H1 (cell line): ENCODE data around the gene SMTN. TPM values are rescaled to one million over a fixed set of nuclear protein-coding genes. Genes with fewer than 3 reads are reported as not detected.

Experiments used
- CTCF ChIA-PET: fragments of 300-600 bp; sonication (Branson Sonifier 250); formaldehyde crosslinking; loops from one replicate; lab custom pipeline; 2021; ENCODE audit not compliant: partially characterized antibody; lab: Charles Lee
- POLR2A ChIA-PET: fragments of 300-600 bp; sonication (Branson Sonifier 250); formaldehyde crosslinking; loops from one replicate; lab custom pipeline; 2021; ENCODE audit warnings: inconsistent platforms; ENCODE audit not compliant: partially characterized antibody; lab: Charles Lee
- DNase-seq, 2 experiments: peaks; one replicate each; pipeline versions ENCODE4 v3.0.0 to v3.0.0-alpha.2; 2010 to 2022; ENCODE audit warnings: low spot score in 2 of 2, low read depth in 1 of 2, mixed read lengths in 1 of 2
- FAIRE-seq: peaks from 2 replicates; lab custom pipeline; 2011; peaks lifted over from hg19 to GRCh38; lab: Jason Lieb, UNC
- H2AFZ ChIP-seq: 2 replicates; pipeline ENCODE4 v1.8.1; 2012; ENCODE audit warnings: low read length, inconsistent platforms
- H2AK5ac ChIP-seq: 2 replicates; pipeline ENCODE4 v1.6.1; 2013; ENCODE audit warnings: low read depth, low read length
- H2BK120ac ChIP-seq: replicated peaks from 2 replicates; pipeline ENCODE3; 2013; ENCODE audit warnings: low read depth, low read length, inconsistent platforms
- H2BK12ac ChIP-seq: 2 replicates; pipeline ENCODE4 v1.6.1; 2013; ENCODE audit warnings: low read depth, low read length
- H2BK15ac ChIP-seq: 2 replicates; pipeline ENCODE4 v1.6.1; 2013; ENCODE audit warnings: low read length
- H2BK20ac ChIP-seq: 2 replicates; pipeline ENCODE4 v1.6.1; 2013; ENCODE audit warnings: low read length
- H2BK5ac ChIP-seq: 2 replicates; pipeline ENCODE4 v1.6.1; 2013; ENCODE audit warnings: low read depth, low read length
- H3K14ac ChIP-seq: 2 replicates; pipeline ENCODE4 v1.6.1; 2013; ENCODE audit warnings: inconsistent platforms; ENCODE audit not compliant: insufficient read length
- H3K18ac ChIP-seq: 2 replicates; pipeline ENCODE4 v1.6.1; 2013; ENCODE audit warnings: low read length; ENCODE audit errors: extremely low read depth
- H3K23ac ChIP-seq: 2 replicates; pipeline ENCODE4 v1.6.1; 2013; ENCODE audit warnings: inconsistent platforms; ENCODE audit not compliant: insufficient read length
- H3K23me2 ChIP-seq: 2 replicates; pipeline ENCODE4 v1.6.1; 2013; ENCODE audit warnings: low read depth, low read length
- H3K27ac ChIP-seq: 2 replicates; pipeline ENCODE4 v1.6.1; 2011; ENCODE audit warnings: low read depth, low read length, inconsistent platforms
- H3K27me3 ChIP-seq, 4 experiments: replicated peaks in 1 of 4; 1 replicate in 1 of 4; 2 replicates in 3 of 4; pipeline versions ENCODE4 v1.6.1 to v1.8.1; 2011 to 2013; ENCODE audit warnings: low read length in 3 of 4, mild to moderate bottlenecking in 3 of 4, inconsistent platforms in 2 of 4, mixed read lengths in 2 of 4, moderate library complexity in 1 of 4; ENCODE audit not compliant: control insufficient read depth in 3 of 4, insufficient read depth in 3 of 4; ENCODE audit errors: extremely low read depth in 1 of 4
- H3K36me3 ChIP-seq, 4 experiments: 2 replicates each; pipeline versions ENCODE4 v1.6.1 to v1.8.1; 2011 to 2013; ENCODE audit warnings: mild to moderate bottlenecking in 4 of 4, low read length in 3 of 4, moderate library complexity in 2 of 4, control low read depth in 1 of 4, inconsistent platforms in 1 of 4; ENCODE audit not compliant: insufficient read depth in 4 of 4, control insufficient read depth in 2 of 4
- H3K4ac ChIP-seq: replicated peaks from 2 replicates; pipeline ENCODE3; 2013; ENCODE audit warnings: low read length, low read depth, mixed read lengths, inconsistent platforms; ENCODE audit not compliant: insufficient read length
- H3K4me1 ChIP-seq, 4 experiments: replicated peaks in 1 of 4; 1 replicate in 1 of 4; 2 replicates in 3 of 4; pipeline versions ENCODE4 v1.6.1 to v1.8.1; 2011 to 2013; ENCODE audit warnings: low read length in 3 of 4, inconsistent platforms in 2 of 4, mixed read lengths in 1 of 4; ENCODE audit not compliant: insufficient read depth in 4 of 4, control insufficient read depth in 3 of 4
- H3K4me2 ChIP-seq, 2 experiments: 2 replicates each; pipeline versions ENCODE4 v1.6.1 to v1.8.1; 2011 to 2013; ENCODE audit warnings: low read depth in 2 of 2, low read length in 2 of 2, control low read depth in 1 of 2, inconsistent platforms in 1 of 2, mild to moderate bottlenecking in 1 of 2; ENCODE audit not compliant: insufficient read depth in 1 of 2
- H3K4me3 ChIP-seq, 4 experiments: fragments of 200-600, 300-600 bp in 1 of 4; sonication (generic), shearing (Covaris generic), sonication (Bioruptor Twin) in 1 of 4; 2 replicates each; pipeline versions ENCODE4 v1.5.1 to v1.8.1; 2011 to 2016; ENCODE audit warnings: low read length in 4 of 4, low read depth in 3 of 4, control low read depth in 2 of 4, inconsistent platforms in 2 of 4, mild to moderate bottlenecking in 2 of 4, mixed read lengths in 1 of 4, moderate library complexity in 1 of 4; ENCODE audit not compliant: insufficient read depth in 2 of 4; ENCODE audit errors: extremely low read depth in 1 of 4
- H3K56ac ChIP-seq: replicated peaks from 2 replicates; pipeline ENCODE3; 2013; ENCODE audit warnings: low read depth, mild to moderate bottlenecking, mixed read lengths, low read length, inconsistent platforms; ENCODE audit not compliant: insufficient read length
- H3K79me1 ChIP-seq: 2 replicates; pipeline ENCODE4 v1.6.1; 2013; ENCODE audit warnings: low read depth, low read length, control low read depth
- H3K79me2 ChIP-seq, 2 experiments: 2 replicates each; pipeline versions ENCODE4 v1.6.1 to v1.8.1; 2012 to 2013; ENCODE audit warnings: low read length in 2 of 2, mild to moderate bottlenecking in 2 of 2, inconsistent platforms in 1 of 2; ENCODE audit not compliant: insufficient read depth in 2 of 2, control insufficient read depth in 1 of 2
- H3K9ac ChIP-seq, 4 experiments: replicated peaks in 1 of 4; 1 replicate in 1 of 4; 2 replicates in 3 of 4; pipeline versions ENCODE4 v1.6.1 to v1.8.1; 2011 to 2013; ENCODE audit warnings: low read depth in 3 of 4, low read length in 3 of 4, control low read depth in 2 of 4, mild to moderate bottlenecking in 2 of 4, moderate library complexity in 2 of 4, inconsistent platforms in 1 of 4; ENCODE audit errors: extremely low read depth in 1 of 4
- H3K9me3 ChIP-seq, 2 experiments: 2 replicates each; pipeline versions ENCODE4 v1.6.1 to v1.8.1; 2012 to 2013; ENCODE audit warnings: mild to moderate bottlenecking in 2 of 2, moderate library complexity in 2 of 2, control low read depth in 1 of 2, inconsistent platforms in 1 of 2, low read depth in 1 of 2, low read length in 1 of 2, mixed read lengths in 1 of 2; ENCODE audit not compliant: insufficient read depth in 2 of 2
- H4K20me1 ChIP-seq, 2 experiments: replicated peaks in 1 of 2; 2 replicates each; pipeline versions ENCODE3 to v1.8.1; 2011 to 2013; ENCODE audit warnings: inconsistent platforms in 2 of 2, low read length in 2 of 2, mild to moderate bottlenecking in 1 of 2; ENCODE audit not compliant: insufficient read depth in 2 of 2, control insufficient read depth in 1 of 2
- H4K5ac ChIP-seq: 2 replicates; pipeline ENCODE4 v1.6.1; 2013; ENCODE audit warnings: low read length, low read depth, mixed read lengths, inconsistent platforms; ENCODE audit not compliant: insufficient read length
- H4K8ac ChIP-seq: 2 replicates; pipeline ENCODE4 v1.8.0; 2013; ENCODE audit warnings: mild to moderate bottlenecking, moderate library complexity, low read length, inconsistent platforms; ENCODE audit not compliant: insufficient read depth; ENCODE audit errors: extremely low read depth
- H4K91ac ChIP-seq: replicated peaks from 2 replicates; pipeline ENCODE3; 2013; ENCODE audit warnings: low read length, mixed read lengths, inconsistent platforms; ENCODE audit not compliant: insufficient read length
- ASH2L ChIP-seq: fragments of 200-600, 300-600 bp; sonication (generic); IDR thresholded peaks from one replicate; pipeline ENCODE4 v1.7.1; 2017; ENCODE audit warnings: low read length
- CBX5 ChIP-seq: fragments of 300-800, 300-1000 bp; sonication (generic); IDR thresholded peaks from 2 replicates; pipeline ENCODE4 v1.7.1; 2016; ENCODE audit warnings: antibody characterized with exemption, low read length, low read depth
- EP300 ChIP-seq, 2 experiments: IDR thresholded peaks; 1 replicate in 1 of 2; 2 replicates in 1 of 2; pipeline ENCODE4 v1.6.1; 2011 to 2012; ENCODE audit warnings: low read depth in 2 of 2, low read length in 2 of 2, mild to moderate bottlenecking in 2 of 2, borderline replicate concordance in 1 of 2, inconsistent platforms in 1 of 2, moderate library complexity in 1 of 2
- POLR2AphosphoS5 ChIP-seq: IDR thresholded peaks from 2 replicates; pipeline ENCODE4 v1.6.1; 2011; ENCODE audit warnings: low read depth, low read length
- SP4 ChIP-seq: IDR thresholded peaks from 2 replicates; pipeline ENCODE4 v1.6.1; 2012; ENCODE audit warnings: low read length, inconsistent platforms
- WGBS, 2 experiments: shearing (Covaris generic) in 1 of 2; methylation state at CpG; one replicate each; pipeline versions ENCODE4 v1.1.6 to v1.1.7; 2013 to 2015; ENCODE audit warnings: low lambda C conversion rate in 2 of 2, mixed read lengths in 2 of 2, inconsistent platforms in 1 of 2, low coverage in 1 of 2, missing lambda C conversion rate in 1 of 2; ENCODE audit not compliant: insufficient replicate concordance in 2 of 2, insufficient coverage in 1 of 2, insufficient read length in 1 of 2; ENCODE audit errors: extremely low coverage in 1 of 2, missing lambda C conversion rate in 1 of 2; 5-methylcytosine and 5-hydroxymethylcytosine counted together
- polyA plus RNA-seq, 7 experiments: library from polyadenylated mRNA; depleted of rRNA in 3 of 7; stranded (reverse) in 5 of 7; unstranded in 2 of 7; fragments of >200 nt in 5 of 7; fragments of 200-250 nt in 2 of 7; gene quantifications; 1 replicate in 5 of 7; 2 replicates in 1 of 7; 4 replicates in 1 of 7; pipeline versions ENCODE4 v1.2.1 to v1.2.3, GENCODE V29; 2011 to 2013; ENCODE audit warnings: missing spikeins in 2 of 7, mixed read lengths in 2 of 7
- total RNA-seq: library from RNA; stranded (reverse); fragmentation: NEBNext Ultra II Directional; extraction: Animal tissue kit (Norgen Biotek cat#: 25700); gene quantifications from 2 replicates; pipeline ENCODE4 v1.2.1, GENCODE V29; 2021

The SMTN gene
- total and polyA plus RNA-seq, 2 of the 8 experiments (the other 6 are each of a cell fraction or from before 2014, with no cell fraction given), result 12.3 to 20.8 TPM

DNA sequence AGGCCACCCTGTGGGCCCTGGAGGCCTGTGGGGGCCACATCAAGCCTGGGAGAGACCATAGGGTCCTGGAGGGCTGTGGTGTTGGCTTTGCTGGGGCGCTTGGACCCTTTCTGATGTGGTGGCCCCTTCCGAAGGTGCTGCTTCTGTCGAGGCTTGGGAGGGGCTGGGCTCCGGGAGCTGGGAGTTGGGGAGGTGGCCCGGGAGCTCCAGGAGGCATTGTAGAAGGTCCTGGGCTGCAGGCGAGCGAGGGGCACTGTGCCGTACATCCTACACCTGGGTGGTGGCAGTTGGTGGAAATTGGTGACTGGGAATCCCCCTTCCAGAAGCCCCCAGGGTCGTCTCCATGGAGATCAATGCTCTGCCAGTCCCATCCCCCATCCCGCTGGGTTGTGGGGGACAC is 56.6 kb downstream of the SMTN start:
- H2BK120ac ChIP-seq, result no peak overlapping the region
- peaks cover 12% of the 10 kb centered on the region for H3K23me2 ChIP-seq
- H3K4ac ChIP-seq, result no peak overlapping the region
- H3K4me3 ChIP-seq, result no peak overlapping the region
- no peak overlapping the region for H2AFZ ChIP-seq
- no peak overlapping the region for H2BK20ac ChIP-seq
- CTCF ChIA-PET, result interaction anchor here (1.3 to 6.1 kb wide), 3 partner anchors 13 to 33 kb away, joined by 4 to 49 read pairs (median 4); no protein-coding TSS in a partner anchor
- no peaks in the 10 kb centered on the region for H3K27me3 ChIP-seq
- no peak overlapping the region for H3K9ac ChIP-seq
- no peak overlapping the region for H3K18ac ChIP-seq
- H3K23ac ChIP-seq, result no peak overlapping the region
- 99% methylated on average over 8 of the region's 10 CpGs; no CpG with 5 or more reads in 1 of the 2 experiments for WGBS, 2 experiments
- peaks cover 10 to 29% (median 18%) of the 10 kb centered on the region in 4 experiments; a peak in 7 of 8 replicates for H3K36me3 ChIP-seq
- no peaks in the 10 kb centered on the region for H3K9me3 ChIP-seq
- no peak overlapping the region for H3K56ac ChIP-seq
- H2BK12ac ChIP-seq, result no peak overlapping the region
- H3K14ac ChIP-seq, result no peak overlapping the region
- POLR2A ChIA-PET, result interaction anchor here (0.6 kb wide), 1 partner anchor 26 kb away, joined by 3 read pairs; no protein-coding TSS in a partner anchor
- peaks cover 0 to 20% of the 10 kb centered on the region in 2 experiments; a peak in 3 of 4 replicates for H3K79me2 ChIP-seq
- no peak overlapping the region for H4K91ac ChIP-seq
- no peak overlapping the region for H2AK5ac ChIP-seq
- no peak for DNase-seq
- H3K4me2 ChIP-seq, result peak overlapping the region in 1 of 2 experiments; percentile 99; a peak in 1 of 4 replicates
- H4K8ac ChIP-seq, result no peak overlapping the region; the same call in 1 of the 2 replicates
- H2BK5ac ChIP-seq, result no peak overlapping the region
- H3K79me1 ChIP-seq, result peaks cover 15% of the 10 kb centered on the region; the same call in 1 of the 2 replicates
- no peak overlapping the region for H4K5ac ChIP-seq
- H3K27ac ChIP-seq, result no peak overlapping the region
- peaks cover 4 to 23% of the 10 kb centered on the region in 2 experiments for H4K20me1 ChIP-seq
- no peak overlapping the region for H2BK15ac ChIP-seq
- H3K4me1 ChIP-seq, result peaks cover 7 to 25% (median 17%) of the 10 kb centered on the region in 4 experiments
- FAIRE-seq, result no peak
- TF ChIP-seq POLR2AphosphoS5 (no peak), CBX5 (no peak), ASH2L (no peak), EP300 (IDR thresholded peaks at IDR 0.05; ENCODE audit: borderline replicate concordance in 1 of 2, low read depth in 2 of 2, low read length in 2 of 2) (no peak), SP4 (no peak)
